Fibroblast of lung (primary cell): Measurements from ENCODE around the gene DNAH8.

Experiments
- EZH2 ChIP-seq: IDR thresholded peaks from 2 replicates; pipeline ENCODE4 v1.5.1; 2012; ENCODE audit warnings: low read length, control low read depth, mild to moderate bottlenecking; ENCODE audit errors: missing control alignments
- TF ChIP-seq, protein P1 (sequence below), 2 donors: IDR thresholded peaks in 1 of 2; conservative IDR thresholded peaks in 1 of 2; 1 replicate in 1 of 2; 2 replicates in 1 of 2; pipeline ENCODE4 v1.5.1; 2011 to 2012; ENCODE audit warnings: low read length in 2 of 2, control low read depth in 1 of 2, inconsistent platforms in 1 of 2, low read depth in 1 of 2, mild to moderate bottlenecking in 1 of 2

DNA sequence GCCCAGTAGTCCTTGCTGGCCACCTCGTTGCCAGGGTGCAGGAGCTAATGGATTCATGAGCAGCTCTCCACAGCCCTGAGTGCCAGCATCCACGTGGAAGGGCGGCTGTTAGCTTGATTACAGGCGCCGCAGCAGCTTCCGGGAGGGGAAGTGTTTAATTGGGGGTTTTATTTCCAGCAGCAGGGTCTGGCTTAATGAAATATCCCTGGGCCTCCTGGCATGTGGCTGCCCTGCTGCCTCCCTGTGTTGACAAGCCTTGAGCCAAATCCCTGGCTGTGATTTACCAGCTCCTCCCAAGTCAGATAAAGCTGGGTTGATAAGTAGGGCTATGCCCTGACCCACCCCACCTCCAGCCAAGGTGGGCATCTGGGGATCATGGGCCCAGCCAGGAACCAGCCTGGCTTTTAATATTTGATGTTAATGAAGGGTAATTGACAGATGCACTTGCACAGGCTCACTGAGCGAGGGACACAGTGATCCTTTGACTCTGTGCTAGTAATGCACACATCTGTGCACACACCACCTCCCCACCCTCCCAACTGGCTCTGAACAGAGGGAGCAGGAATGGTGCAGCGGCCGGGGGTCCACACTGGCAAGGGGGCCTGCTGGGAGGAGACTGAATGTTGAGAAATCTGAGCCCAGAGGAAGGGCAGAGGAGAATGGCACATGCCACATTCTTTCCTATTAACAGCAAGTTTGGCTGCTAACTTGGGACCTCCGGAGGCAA is 347.1 kb downstream of the DNAH8 start:
- TF ChIP-seq, protein P1, sequence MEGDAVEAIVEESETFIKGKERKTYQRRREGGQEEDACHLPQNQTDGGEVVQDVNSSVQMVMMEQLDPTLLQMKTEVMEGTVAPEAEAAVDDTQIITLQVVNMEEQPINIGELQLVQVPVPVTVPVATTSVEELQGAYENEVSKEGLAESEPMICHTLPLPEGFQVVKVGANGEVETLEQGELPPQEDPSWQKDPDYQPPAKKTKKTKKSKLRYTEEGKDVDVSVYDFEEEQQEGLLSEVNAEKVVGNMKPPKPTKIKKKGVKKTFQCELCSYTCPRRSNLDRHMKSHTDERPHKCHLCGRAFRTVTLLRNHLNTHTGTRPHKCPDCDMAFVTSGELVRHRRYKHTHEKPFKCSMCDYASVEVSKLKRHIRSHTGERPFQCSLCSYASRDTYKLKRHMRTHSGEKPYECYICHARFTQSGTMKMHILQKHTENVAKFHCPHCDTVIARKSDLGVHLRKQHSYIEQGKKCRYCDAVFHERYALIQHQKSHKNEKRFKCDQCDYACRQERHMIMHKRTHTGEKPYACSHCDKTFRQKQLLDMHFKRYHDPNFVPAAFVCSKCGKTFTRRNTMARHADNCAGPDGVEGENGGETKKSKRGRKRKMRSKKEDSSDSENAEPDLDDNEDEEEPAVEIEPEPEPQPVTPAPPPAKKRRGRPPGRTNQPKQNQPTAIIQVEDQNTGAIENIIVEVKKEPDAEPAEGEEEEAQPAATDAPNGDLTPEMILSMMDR (conservative IDR thresholded peaks at IDR 0.05 in 1 of 2, IDR thresholded peaks at IDR 0.05 in 1 of 2; ENCODE audit: low read depth in 1 of 2, low read length in 2 of 2), result no peak
- no peak for TF ChIP-seq EZH2
